ENCODE measurements around the gene NEB.
A peak's percentile ranks its signal among the peaks of the same experiment; 100 is the strongest.

NEB gene

DNA sequence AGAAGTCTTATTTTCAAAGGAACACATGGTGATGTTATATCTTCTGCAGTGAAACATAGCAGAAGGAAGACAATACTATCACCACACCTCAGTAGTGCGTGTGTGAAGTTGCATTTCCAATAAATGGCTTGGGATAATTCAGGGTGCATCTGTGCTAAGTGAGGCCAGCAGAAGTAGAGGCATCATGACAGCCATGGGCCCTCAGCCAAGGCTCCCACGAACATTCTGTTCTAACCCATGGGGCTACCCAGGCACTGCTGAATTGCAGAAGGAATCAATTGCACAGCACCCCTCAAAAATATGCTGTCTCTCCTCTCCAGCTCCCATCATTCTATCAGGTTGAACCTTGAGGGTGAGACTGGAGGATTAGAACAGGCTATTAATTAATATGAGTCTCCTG is 185.1 kb downstream of the NEB start:
- no peak for FAIRE-seq

DNA sequence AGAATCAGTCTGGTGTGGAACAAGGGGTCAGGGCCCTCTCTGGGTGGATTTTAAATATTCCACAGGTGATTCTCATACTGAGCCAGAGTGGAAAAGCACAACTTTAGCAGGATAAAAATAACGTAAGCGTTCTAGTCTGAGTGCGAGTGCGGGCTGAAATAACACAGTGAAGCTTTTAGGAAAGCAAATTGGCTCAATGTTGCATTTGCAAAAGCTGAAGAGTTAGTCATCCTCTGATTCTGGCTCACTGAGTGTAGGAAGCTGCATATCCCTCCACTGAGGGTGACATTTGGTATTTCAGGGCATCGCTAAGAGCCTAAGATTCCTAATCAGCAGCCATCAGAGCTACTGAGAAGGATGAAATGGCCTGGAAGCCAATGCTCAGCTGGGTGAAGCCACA is 189.8 kb downstream of the NEB start:
- no peak for FAIRE-seq

- no peak for FAIRE-seq
Measured at GRCh38 chr2:151543876-151544275, 190.4 kb downstream of the NEB start.

DNA sequence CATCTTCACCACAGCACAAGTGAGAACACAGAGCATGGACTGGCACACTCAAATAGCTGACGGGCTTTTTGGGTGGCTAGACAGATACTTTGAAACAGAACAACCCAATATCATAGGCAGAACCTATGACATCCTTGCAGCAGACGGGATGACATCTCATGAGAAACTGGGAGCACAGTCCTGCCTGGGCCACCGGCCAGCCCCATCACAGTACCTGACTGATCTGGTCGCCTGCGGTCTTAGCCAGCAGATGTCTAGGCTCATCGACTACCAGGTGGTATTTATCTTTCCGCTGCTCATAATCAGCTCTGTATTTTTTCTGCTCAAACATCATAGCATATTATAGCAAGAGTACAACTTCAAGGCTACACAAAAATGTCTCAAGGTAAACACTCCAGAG is 200.3 kb downstream of the NEB start:
- FAIRE-seq: no peak

DNA sequence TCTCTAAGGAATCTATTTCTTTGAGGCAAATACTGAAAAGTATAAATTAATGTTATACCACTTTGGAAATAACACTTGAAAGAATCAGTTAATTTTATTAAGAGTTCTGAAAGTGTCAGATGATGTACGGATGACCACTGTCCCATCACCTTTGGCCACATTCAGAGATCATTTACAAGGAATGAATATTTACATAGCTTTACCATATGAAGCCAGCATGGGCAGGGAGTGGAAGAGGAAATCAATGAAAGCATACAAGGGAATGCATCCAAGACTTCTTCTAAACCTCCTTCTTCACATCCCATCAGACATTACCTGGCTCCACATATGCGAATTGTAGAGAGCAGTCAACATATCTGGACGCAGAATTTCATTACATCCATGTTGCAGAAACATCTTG is 201.1 kb downstream of the NEB start:
- FAIRE-seq: no peak

DNA sequence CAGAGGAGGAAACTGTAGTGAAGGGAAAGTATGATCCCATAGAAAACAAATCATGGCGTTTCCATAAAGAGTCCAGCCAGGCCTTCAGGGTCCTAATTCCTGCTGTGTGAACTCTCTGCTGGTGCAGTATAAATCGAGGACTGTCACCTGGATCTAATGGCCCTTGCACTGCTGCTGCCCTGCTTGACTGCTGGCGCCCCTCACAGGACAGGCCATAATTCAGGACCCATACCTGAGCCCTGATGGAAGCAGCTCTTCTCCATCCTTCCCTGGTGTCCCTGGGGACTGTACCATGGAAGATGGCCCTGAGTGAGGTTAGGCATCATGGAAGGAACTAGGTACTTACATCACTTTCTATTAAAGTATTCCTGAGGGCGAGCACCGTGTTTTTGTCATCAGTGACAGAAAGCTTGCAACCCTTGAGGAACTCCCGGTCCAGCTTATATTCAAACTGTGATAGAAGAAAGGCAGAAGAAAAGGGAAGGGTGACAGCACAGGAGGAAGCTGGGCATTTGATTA is 207.6 kb downstream of the NEB start:
- FAIRE-seq: no peak

- FAIRE-seq: no peak
Measured at GRCh38 chr2:151525821-151526373, 208.4 kb downstream of the NEB start.

DNA sequence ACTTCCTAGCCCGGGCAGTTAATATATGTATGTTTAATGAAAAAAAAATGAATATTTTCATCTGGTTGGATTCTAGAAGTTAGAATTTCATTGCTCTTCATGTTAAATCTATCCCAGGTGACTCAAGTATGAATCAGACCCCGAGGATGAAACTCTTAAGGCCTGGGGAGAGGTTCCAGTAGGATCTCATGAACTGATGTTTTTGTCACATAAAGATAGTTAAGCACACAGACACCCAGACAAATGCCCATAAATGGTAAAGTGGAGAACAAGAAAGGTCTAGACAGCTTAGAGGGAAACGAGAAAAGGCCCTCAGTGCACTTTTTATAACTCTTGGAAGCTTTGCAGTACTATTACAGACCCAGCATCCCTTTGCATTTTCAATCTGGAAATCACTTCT is 210.4 kb downstream of the NEB start:
- no peak for FAIRE-seq

DNA sequence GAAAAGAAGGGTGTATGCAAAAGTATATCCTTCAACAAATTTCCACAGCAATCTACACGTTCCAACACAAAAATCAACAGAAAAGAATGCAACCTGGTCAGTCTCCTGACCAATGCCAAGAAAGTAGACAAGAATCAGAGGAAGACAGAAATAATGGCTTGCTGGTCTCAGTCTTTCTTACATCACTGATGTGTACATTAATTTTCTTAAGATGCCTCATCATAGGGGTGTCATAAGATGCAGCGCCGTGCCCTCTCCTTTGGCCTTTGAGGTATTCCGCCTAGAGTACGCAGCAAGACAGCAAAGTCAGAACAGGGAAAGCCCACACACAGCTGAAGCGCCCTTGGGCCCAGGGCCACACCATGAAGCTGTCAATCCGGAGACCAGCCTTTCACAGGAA is 211.7 kb downstream of the NEB start:
- no peak for FAIRE-seq

DNA sequence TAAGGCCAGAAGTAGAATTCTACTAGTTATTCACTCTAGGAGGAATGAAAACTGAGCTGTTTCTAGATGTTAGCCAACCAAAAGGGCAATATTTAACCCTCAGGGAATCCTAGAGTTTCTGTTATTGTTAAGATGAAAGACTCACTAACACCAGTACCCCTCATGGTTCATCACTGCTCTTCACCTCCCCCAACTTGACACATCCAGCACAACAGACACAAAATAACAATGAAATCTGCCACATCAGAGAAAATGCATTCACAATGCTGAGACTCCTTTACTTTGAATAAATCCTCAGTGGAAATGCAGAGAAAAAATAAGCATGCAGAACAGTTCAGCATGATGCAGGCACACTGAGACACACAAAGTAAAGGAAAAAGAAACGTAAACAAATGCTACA is 213.3 kb downstream of the NEB start:
- FAIRE-seq: no peak

DNA sequence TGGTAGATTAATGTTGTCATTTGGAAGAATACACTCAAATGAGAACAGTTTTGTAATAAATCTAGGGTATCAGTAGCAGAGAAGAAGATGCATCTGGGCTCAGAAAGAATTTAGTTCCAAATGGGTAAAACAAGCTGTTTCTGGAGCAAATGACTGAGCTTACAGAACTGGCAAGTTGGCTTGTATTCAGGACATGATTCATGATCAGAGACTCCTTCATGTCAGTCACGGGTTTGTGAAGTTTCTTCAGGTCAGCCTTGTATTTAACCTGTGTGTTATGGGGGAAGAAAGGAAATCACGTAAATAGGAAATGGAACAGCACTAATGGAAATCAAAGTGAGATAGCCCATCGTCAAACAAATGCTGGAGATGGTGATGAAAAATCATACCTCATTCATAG is 215.5 kb downstream of the NEB start:
- FAIRE-seq: no peak

GRCh38 chr2:151508519-151508918 is 225.8 kb downstream of the NEB start:
- FAIRE-seq: no peak

DNA sequence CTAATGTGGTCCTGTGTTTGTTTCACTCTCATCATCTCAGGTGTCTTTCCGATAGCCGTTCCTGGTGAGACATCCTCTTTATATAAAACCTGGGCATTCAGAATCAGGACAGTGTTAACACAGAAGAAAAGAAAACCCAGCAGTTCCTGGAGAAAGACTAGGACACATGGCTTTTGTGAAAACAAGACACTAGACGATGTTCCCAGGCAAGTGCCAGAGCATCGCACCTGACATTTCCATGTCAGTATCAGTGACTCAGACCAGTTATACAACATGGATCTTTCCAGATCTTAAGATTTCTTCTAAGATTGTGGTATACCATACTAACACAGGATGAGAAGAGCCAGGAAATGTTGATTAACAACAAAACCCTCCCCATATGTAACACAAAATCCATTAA is 228.1 kb downstream of the NEB start:
- no peak for FAIRE-seq

DNA sequence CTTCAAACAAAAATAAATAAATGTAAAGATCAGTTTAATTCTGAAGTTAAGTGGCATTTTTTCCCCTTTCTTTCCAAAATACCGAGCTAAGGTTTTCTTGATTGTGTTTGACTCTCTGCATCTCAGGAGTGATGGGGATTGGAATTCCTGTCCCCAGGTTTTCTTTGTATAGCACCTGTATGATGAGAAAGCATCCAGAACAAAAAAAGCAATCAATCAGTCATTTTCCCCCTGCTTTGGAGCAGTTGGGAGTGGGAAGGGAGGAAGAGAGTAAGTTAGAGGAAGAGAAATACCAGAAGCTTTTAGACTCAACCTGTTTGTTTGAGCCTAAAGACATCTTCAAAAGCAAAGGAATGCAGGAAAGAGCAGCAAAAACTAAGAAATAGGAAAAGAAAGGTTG is 236.1 kb downstream of the NEB start:
- FAIRE-seq: no peak

DNA sequence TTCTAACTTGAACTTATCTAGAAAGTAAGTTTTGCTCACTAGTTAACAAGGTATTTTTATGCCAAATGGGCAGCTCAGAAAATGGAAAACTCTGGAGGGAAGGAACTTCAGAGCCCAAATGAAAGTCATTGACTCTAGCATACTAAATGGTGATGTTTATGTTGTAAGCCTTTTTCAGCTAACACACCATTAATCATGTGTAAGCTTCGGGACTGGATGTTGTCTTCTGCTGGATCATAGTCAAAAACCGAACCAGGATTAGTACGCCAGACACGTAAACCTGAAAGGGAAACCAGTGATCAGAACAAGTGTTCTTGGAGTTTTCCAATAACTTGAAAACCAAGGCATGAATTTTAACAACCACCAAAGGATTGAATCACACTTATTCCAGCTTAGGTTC is 242.8 kb downstream of the NEB start:
- no peak for FAIRE-seq

DNA sequence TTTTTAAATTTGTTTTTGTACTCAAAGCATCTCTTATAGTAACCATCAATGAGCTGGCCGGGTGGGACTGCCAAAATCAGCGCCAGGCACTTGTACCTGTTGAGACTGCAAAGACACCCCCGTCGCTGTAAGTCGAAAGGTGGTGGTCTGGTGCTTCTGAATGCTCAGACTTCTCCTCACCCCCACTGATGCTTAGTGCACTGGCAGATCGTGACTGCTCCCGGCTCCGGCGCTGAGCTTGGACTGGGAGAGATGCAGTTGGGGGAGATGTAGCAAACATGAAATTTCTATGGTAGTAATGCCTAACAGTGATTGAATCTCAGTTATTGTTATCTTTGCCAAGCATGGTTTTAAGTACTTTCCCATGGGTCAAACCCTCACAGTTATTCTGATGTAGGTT is 244.0 kb downstream of the NEB start:
- FAIRE-seq: no peak

- no peak for FAIRE-seq
Measured at GRCh38 chr2:151486053-151486452, 248.2 kb downstream of the NEB start.

GRCh38 chr2:151484100-151484499 is 250.2 kb downstream of the NEB start:
- FAIRE-seq: no peak

DNA sequence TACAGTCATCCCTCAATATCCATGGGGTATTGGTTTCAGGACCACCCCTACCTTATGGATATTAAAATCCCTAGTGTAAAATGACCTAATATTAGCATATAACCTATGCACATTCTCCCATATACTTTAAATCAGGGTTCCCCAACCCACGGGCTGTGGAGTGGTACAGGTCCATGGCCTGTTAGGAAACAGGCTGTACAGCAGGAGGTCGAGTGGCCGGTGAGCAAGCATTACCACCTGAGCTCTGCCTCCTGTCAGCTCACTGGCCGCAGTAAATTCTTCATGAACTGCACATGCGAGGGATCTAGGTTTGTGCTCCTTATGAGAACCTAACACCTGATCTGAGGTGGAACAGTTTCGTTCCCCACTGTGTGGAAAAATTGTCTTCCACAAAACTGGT is 250.7 kb downstream of the NEB start:
- no peak for FAIRE-seq

- FAIRE-seq: no peak
Measured at GRCh38 chr2:151482171-151482725, 252.0 kb downstream of the NEB start.

DNA sequence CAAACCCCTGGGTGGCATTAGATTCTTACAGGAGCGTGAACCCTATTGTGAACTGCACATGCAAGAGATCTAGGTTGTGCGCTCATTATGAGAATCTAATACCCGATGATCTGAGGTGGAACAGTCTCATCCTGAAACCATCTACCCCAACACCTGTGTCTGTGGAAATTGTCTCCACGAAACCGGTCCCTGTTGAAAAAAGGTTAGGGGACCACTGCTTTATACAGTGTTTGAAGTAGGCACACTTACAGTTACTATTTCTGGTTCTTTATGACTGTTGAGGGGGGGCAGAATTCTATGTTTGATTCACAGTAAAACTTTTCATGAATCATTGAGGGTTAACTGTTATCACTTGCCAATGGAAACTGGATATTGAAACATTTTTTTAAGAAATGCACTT is 252.5 kb downstream of the NEB start:
- no peak for FAIRE-seq

- FAIRE-seq: no peak
Measured at GRCh38 chr2:151478011-151478410, 256.3 kb downstream of the NEB start.

DNA sequence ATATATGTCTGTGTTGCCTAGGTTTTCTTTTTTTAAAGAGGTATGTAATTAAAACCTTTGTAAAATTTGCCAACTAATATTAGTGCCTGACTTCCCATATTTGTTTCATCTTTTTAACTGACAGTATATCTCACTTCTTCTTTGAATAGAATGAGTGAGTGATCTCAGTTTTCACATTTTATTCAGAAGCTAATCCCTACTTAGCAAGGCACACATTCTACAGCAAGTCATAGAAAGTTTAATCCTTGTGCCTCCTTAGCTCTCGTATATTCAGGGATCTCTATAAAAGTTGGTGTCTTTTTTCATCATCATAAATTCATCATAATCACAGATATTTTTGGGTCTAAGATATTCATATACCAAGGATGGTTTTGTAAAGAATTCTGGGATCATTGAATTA is 258.0 kb downstream of the NEB start:
- FAIRE-seq: no peak

DNA sequence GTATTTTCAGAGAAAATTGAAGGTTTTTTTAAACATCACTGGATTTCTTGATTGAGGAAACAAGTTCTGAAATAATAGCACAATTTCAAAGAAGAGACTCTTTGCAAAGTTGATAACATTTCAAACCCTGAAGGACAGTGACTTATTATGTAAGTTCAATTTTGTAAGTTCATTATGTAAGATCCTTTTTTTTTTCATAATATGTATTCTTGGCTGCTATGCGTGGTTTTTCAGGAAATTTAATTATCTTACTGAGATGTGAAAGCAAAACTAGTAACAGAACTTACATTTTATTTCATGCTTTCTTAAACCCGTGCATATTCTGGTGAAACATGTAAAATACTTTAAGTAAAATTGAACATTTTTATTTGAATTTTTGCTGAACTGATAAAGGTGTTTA is 259.2 kb downstream of the NEB start:
- peak; percentile 41 for FAIRE-seq

DNA sequence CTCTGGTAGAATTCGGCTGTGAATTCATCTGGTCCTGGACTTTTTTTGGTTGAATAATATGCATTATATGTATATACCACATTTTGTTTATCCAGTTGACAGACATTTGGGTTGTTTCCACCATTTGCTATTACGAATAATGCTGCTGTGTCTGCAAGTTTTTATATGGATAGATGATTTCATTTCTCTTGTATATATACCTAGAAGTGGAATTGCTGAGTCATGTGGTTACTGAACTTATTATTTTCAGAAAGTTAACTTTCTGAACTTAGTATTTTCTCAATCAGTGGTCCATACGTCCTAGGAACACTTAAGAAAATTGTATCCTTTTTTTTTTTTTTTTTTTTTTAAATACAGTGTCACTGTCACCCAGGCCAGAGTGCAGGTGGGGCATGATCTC is 261.3 kb downstream of the NEB start:
- no peak for FAIRE-seq
